Measurements from ENCODE around the gene BRMS1L. TPM values are rescaled to one million over a fixed set of nuclear protein-coding genes. Genes with fewer than 3 reads are reported as not detected.

BRMS1L gene, protein sequence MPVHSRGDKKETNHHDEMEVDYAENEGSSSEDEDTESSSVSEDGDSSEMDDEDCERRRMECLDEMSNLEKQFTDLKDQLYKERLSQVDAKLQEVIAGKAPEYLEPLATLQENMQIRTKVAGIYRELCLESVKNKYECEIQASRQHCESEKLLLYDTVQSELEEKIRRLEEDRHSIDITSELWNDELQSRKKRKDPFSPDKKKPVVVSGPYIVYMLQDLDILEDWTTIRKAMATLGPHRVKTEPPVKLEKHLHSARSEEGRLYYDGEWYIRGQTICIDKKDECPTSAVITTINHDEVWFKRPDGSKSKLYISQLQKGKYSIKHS
- 3.3 and 4.5 TPM in 2 replicates for total RNA-seq

DNA sequence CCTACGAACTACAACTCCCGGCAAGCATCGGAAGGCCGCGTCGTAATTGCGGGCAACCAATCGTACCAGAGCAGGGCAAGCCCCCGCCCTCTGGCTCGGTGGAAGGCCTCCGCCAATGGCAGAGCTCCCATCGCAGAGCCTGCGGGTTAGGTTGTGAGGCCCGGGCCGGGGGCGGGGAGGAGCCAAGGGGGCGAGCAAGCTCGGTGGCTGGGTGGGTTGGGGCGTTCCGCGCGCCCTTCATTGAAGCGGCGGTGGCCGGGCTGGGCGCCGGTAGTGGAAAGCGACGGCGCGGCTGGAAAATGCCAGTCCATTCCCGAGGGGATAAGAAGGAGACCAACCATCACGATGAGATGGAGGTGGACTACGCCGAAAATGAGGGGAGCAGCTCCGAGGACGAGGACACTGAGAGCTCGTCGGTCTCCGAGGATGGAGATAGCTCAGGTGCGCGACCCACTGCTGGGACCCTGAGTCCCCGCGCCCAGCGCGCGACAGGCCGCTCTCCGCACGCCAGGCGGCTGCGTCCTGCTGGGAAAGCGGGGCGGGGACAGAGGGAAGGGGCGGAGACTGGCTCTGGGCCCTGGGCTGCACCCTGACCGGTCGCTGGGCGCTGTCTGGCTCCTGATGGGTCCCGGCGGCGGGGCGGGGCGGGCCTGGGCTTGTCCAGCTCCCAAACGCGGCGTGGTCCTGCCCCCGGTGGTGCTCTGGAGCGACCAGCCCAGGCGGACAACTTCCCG lies at the start of gene BRMS1L:
Gene BRMS1L, plus strand, starts transcription at position 121 of the 734 bp plus-strand sequence. Its CDS starts 179 bp downstream, at position 300.

DNA sequence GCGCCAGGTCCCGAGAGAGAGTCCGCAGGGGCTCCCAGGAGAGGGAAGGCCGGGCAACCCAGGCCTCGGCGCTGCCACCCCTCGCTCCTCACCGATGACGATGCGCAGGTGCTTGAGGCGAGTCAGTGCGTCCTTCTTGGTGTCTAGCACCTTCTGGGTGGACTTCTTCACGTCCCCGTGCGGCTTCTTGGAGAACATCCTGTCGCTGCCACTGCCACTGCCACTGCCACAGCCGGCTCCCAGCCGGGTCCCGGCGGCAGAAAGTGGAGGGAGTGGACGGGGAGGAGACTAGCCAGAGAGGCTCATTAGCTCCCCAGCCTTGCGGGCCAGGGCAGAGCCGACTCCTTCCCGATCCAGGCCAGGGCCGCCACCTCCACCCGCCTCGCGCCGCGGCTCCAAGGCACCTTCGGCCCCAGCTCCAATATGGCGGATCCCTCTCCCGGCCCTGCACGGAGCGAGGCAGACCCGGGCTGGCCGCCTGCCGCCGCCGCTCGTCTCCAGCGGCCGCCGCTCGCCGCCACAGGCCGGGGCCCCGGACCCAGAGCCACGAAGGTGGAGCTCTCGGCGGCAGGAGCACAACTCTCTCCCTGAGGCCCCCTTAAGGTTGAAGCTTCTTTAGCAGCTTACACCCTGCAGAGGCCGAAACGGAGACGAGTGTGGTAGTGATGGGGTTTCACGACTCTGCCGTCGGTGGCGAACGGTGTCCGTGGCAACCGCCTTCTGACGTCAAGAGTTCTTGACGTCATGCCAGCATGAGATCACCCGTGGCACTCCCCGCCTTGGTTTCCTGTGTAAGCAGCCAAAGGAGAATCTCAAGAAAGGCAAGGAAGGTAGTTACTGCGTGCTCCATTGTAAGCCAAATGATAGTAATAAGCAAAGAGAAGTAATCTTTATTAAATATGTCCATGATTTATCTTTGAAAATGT lies 17.2 kb upstream of the BRMS1L start, which contains the start of gene RALGAPA1:
Gene RALGAPA1, minus strand, starts transcription at position 658 of the 926 bp plus-strand sequence. Its CDS starts 460 bp downstream, at position 198.

Other genes with a start within 250 kb of the BRMS1L start
- gene RALGAPA1, start 17.0 kb upstream of the BRMS1L start, total RNA-seq, result 37.9 and 39.7 TPM in 2 replicates

Measured in subcutaneous preadipocyte (primary cell).